Measurements from ENCODE around the gene PRAC2.

PRAC2 gene

GRCh38 chr17:48752399-48753288 lies 29.7 kb downstream of the PRAC2 start:
- no peak for DNase-seq (ENCODE audit: insufficient read length, low spot score)
- no peak for FAIRE-seq

- DNase-seq (ENCODE audit: insufficient read length, low spot score) (no peak), FAIRE-seq (no peak)
Measured at GRCh38 chr17:48753794-48754499, 31.0 kb downstream of the PRAC2 start.

GRCh38 chr17:48754500-48755261 lies 31.7 kb downstream of the PRAC2 start:
- FAIRE-seq (no peak), DNase-seq (ENCODE audit: insufficient read length, low spot score) (no peak)

- FAIRE-seq (no peak), DNase-seq (ENCODE audit: insufficient read length, low spot score) (no peak)
Measured at GRCh38 chr17:48755356-48755755, 32.4 kb downstream of the PRAC2 start.

- FAIRE-seq (no peak), DNase-seq (ENCODE audit: insufficient read length, low spot score) (no peak)
Measured at GRCh38 chr17:48756830-48757251, 33.9 kb downstream of the PRAC2 start.

GRCh38 chr17:48757524-48757961 lies 34.6 kb downstream of the PRAC2 start:
- DNase-seq (ENCODE audit: insufficient read length, low spot score): no peak

GRCh38 chr17:48759288-48759687 lies 36.3 kb downstream of the PRAC2 start:
- DNase-seq (ENCODE audit: insufficient read length, low spot score) (no peak), FAIRE-seq (no peak)

More at GRCh38 chr17:48757524-48757961, 34.6 kb downstream of the PRAC2 start:
- no peak for FAIRE-seq

- FAIRE-seq: no peak
Measured at GRCh38 chr17:48760411-48760810, 37.4 kb downstream of the PRAC2 start.

GRCh38 chr17:48761114-48761513 lies 38.1 kb downstream of the PRAC2 start:
- DNase-seq (ENCODE audit: insufficient read length, low spot score): no peak
- no peak for FAIRE-seq

More at GRCh38 chr17:48760411-48760810, 37.4 kb downstream of the PRAC2 start:
- DNase-seq (ENCODE audit: insufficient read length, low spot score): no peak

GRCh38 chr17:48767263-48767774 lies 44.3 kb downstream of the PRAC2 start:
- DNase-seq (ENCODE audit: insufficient read length, low spot score): no peak
- no peak for FAIRE-seq

- DNase-seq (ENCODE audit: insufficient read length, low spot score) (no peak), FAIRE-seq (no peak)
Measured at GRCh38 chr17:48769009-48769675, 46.2 kb downstream of the PRAC2 start.

GRCh38 chr17:48770954-48771353 lies 48.0 kb downstream of the PRAC2 start:
- DNase-seq (ENCODE audit: insufficient read length, low spot score) (no peak), FAIRE-seq (no peak)

- FAIRE-seq: no peak
- DNase-seq (ENCODE audit: insufficient read length, low spot score): no peak
Measured at GRCh38 chr17:48773245-48773644, 50.3 kb downstream of the PRAC2 start.
